Measurements from ENCODE around the gene RERG. TPM values are rescaled to one million over a fixed set of nuclear protein-coding genes. Genes with fewer than 3 reads are reported as not detected.

Gene RERG
- total and polyA plus RNA-seq, 2 of the 4 experiments (the other 2 are of a cell fraction): not detected

- dilution Hi-C loops (cut with HindIII; ENCODE audit: low sequenced_read_pairs, unreplicated experiment) (no loop called here), in situ Hi-C loops (cut with MboI; ENCODE audit: low sequenced_read_pairs) (no loop called here), intact Hi-C loops (cut with micrococcal nuclease) (loop anchor here (10.0 kb wide), 2 partner anchors 420 to 430 kb away; no protein-coding TSS in a partner anchor)
- Histone ChIP-seq H4K20me1 (ENCODE audit: insufficient read depth, low read length) (no peaks in the 10 kb centered on the region), H3K4ac (ENCODE audit: low read depth, low read length) (no peak overlapping the region), H2BK20ac (ENCODE audit: low read depth, low read length) (no peak overlapping the region), H3K79me1 (ENCODE audit: low read depth in 1 of 2, low read length in 2 of 2) (no peaks in the 10 kb centered on the region), H3K18ac (ENCODE audit: low read depth, low read length) (no peak overlapping the region), H2BK5ac (ENCODE audit: low read depth, low read length, poor library complexity, severe bottlenecking) (no peak overlapping the region), H3K14ac (replicated peaks; ENCODE audit: low read depth, low read length) (no peak overlapping the region), H3K9ac (ENCODE audit: low read depth, low read length) (no peak overlapping the region), H4K8ac (ENCODE audit: low read depth in 2 of 2, low read length in 2 of 2) (no peak overlapping the region), H2AFZ (replicated peaks; ENCODE audit: low read length, poor library complexity) (no peak overlapping the region), H2AK9ac (replicated peaks; ENCODE audit: low read depth, low read length, poor library complexity) (no peak overlapping the region), H3K4me1 (ENCODE audit: control insufficient read depth, insufficient read depth, low read length) (no peaks in the 10 kb centered on the region), H2BK15ac (ENCODE audit: low read depth, low read length) (no peak overlapping the region), H3K23ac (ENCODE audit: low read depth, low read length) (no peak overlapping the region), H4K91ac (ENCODE audit: insufficient read depth, low read depth, low read length) (no peak overlapping the region), H4K5ac (ENCODE audit: low read depth, low read length) (no peak overlapping the region), H2AK5ac (ENCODE audit: low read depth, low read length) (no peak overlapping the region), H3K36me3 (ENCODE audit: control insufficient read depth, insufficient read depth, low read length) (no peaks in the 10 kb centered on the region), H2BK120ac (ENCODE audit: low read depth, low read length) (no peak overlapping the region), H3K4me2 (ENCODE audit: low read depth, low read length) (no peak overlapping the region), H3K9me3 (ENCODE audit: control insufficient read depth, insufficient read depth, low read length) (no peaks in the 10 kb centered on the region), H3K56ac (ENCODE audit: extremely low read depth, insufficient read depth, low read length) (no peak overlapping the region), H3K9me1 (ENCODE audit: insufficient read depth, low read length) (no peaks in the 10 kb centered on the region), H3K27ac (ENCODE audit: insufficient read depth, low read length) (no peak overlapping the region), H3K4me3 (ENCODE audit: insufficient read depth, low read depth, low read length) (no peak overlapping the region), H3K27me3 (ENCODE audit: control insufficient read depth, insufficient read depth, low read length) (no peaks in the 10 kb centered on the region; the same call in 1 of the 2 replicates)
- TF ChIP-seq RCOR1 (IDR thresholded peaks at IDR 0.05; ENCODE audit: insufficient replicate concordance, low read length) (no peak), CEBPB (IDR thresholded peaks at IDR 0.05; ENCODE audit: low read depth, low read length) (no peak)
- ATAC-seq (ENCODE audit: low read depth) (no peak), DNase-seq (no peak)
- BruUV-seq (replicated peaks): no TSS peak
- ChIA-PET POLR2A (ENCODE audit: unreplicated experiment) (no interaction called here), CTCF (interaction anchor here (1.4 kb wide), 1 partner anchor 66 kb away, joined by 3 read pairs; the partner anchor contains the start of gene RERG)
- WGBS, 2 experiments (ENCODE audit: extremely low coverage in 2 of 2, insufficient read length in 1 of 2): no CpG with 5 or more reads among the region's 1 CpG
Observed at GRCh38 chr12:15155271-15155670, 65.9 kb downstream of the RERG start.

Measured in IMR-90 (cell line).